ENCODE measurements around the gene MTA1.

GRCh38 chr14:105414456-105415371, 4.9 kb upstream of the MTA1 start:
- peak; percentile 65 for TF ChIP-seq CTCF (IDR thresholded peaks at IDR 0.05; ENCODE audit: insufficient read depth, low read length, poor library complexity, severe bottlenecking)
- TF ChIP-seq EZH2phosphoT487 (conservative IDR thresholded peaks at IDR 0.05; ENCODE audit: low read length): no peak

All from SU-DHL-6 (cell line).